Activated CD4-positive, CD25-positive, alpha-beta regulatory T cell treated with anti-CD3 and anti-CD28 coated beads, Interleukin-2, amount 50 U/mL, for 24 hours (primary cell): ENCODE results near the gene CDK14.

ENCODE experiments used
- ATAC-seq, 2 donors: fragments of 150-1000 bp; cut with Tn5 transposase; one replicate each; pipeline ENCODE4 v1.10.0; 2021; ENCODE audit warnings: mild to moderate bottlenecking in 1 of 2, moderate library complexity in 1 of 2

The CDK14 gene

GRCh38 chr7:91180746-91181145 lies 584.6 kb downstream of the CDK14 start:
- no peak for ATAC-seq

- ATAC-seq = no peak
Observed at GRCh38 chr7:91181949-91182348, 585.8 kb downstream of the CDK14 start.

GRCh38 chr7:91182819-91183764 lies 587.0 kb downstream of the CDK14 start:
- ATAC-seq = no peak

- no peak for ATAC-seq
Observed at GRCh38 chr7:91185771-91186170, 589.6 kb downstream of the CDK14 start.

GRCh38 chr7:91187061-91187460 lies 590.9 kb downstream of the CDK14 start:
- no peak for ATAC-seq

GRCh38 chr7:91191771-91192170 lies 595.6 kb downstream of the CDK14 start:
- no peak for ATAC-seq

- ATAC-seq = no peak
Observed at GRCh38 chr7:91193141-91193540, 597.0 kb downstream of the CDK14 start.

GRCh38 chr7:91194841-91195240 lies 598.7 kb downstream of the CDK14 start:
- ATAC-seq = no peak

GRCh38 chr7:91196058-91196457 lies 599.9 kb downstream of the CDK14 start:
- no peak for ATAC-seq

GRCh38 chr7:91198371-91198770 lies 602.2 kb downstream of the CDK14 start:
- no peak for ATAC-seq

GRCh38 chr7:91199601-91200000 lies 603.5 kb downstream of the CDK14 start:
- ATAC-seq = no peak

- no peak for ATAC-seq
Observed at GRCh38 chr7:91201442-91202113, 605.5 kb downstream of the CDK14 start.

- no peak for ATAC-seq
Observed at GRCh38 chr7:91206361-91206960, 610.3 kb downstream of the CDK14 start.

- no peak for ATAC-seq
Observed at GRCh38 chr7:91212582-91212981, 616.5 kb downstream of the CDK14 start.

GRCh38 chr7:91226411-91226810 lies 630.3 kb downstream of the CDK14 start:
- no peak for ATAC-seq

GRCh38 chr7:91228327-91228726 lies 632.2 kb downstream of the CDK14 start:
- no peak for ATAC-seq

GRCh38 chr7:91228927-91229558 lies 632.9 kb downstream of the CDK14 start:
- no peak for ATAC-seq

GRCh38 chr7:91230100-91230499 lies 634.0 kb downstream of the CDK14 start:
- no peak for ATAC-seq

GRCh38 chr7:91230503-91230902 lies 634.4 kb downstream of the CDK14 start:
- no peak for ATAC-seq

GRCh38 chr7:91233212-91233611 lies 637.1 kb downstream of the CDK14 start:
- no peak for ATAC-seq

- ATAC-seq = no peak
Observed at GRCh38 chr7:91235211-91235832, 639.2 kb downstream of the CDK14 start.

GRCh38 chr7:91239171-91239604 lies 643.1 kb downstream of the CDK14 start:
- no peak for ATAC-seq

GRCh38 chr7:91239772-91240171 lies 643.7 kb downstream of the CDK14 start:
- no peak for ATAC-seq
